Keratinocyte (primary cell): ENCODE results near the gene IL17A. TPM values are rescaled to one million over a fixed set of nuclear protein-coding genes. Genes with fewer than 3 reads are reported as not detected.

Experiments used
- DNase-seq: peaks from one replicate; pipeline ENCODE4 v3.0.0-alpha.2; 2011; ENCODE audit warnings: low read depth, missing footprints, low spot score
- FAIRE-seq: peaks from 2 replicates; lab custom pipeline; 2011; peaks lifted over from hg19 to GRCh38; lab: Jason Lieb, UNC
- H2AFZ ChIP-seq: 2 replicates; pipeline ENCODE4 v1.6.0; 2012; ENCODE audit warnings: low read length, control low read depth, inconsistent platforms; ENCODE audit not compliant: control insufficient read depth
- H3K27ac ChIP-seq: 2 replicates; pipeline ENCODE4 v1.5.1; 2011; ENCODE audit warnings: low read length; ENCODE audit not compliant: control insufficient read depth, insufficient read depth
- H3K27me3 ChIP-seq: 3 replicates; pipeline ENCODE4 v1.6.0; 2011; ENCODE audit warnings: low read length; ENCODE audit not compliant: control insufficient read depth, insufficient read depth; ENCODE audit errors: extremely low read depth
- H3K36me3 ChIP-seq, 2 experiments: 2 replicates in 1 of 2; 3 replicates in 1 of 2; pipeline ENCODE4 v1.5.1; 2011; ENCODE audit warnings: low read length in 2 of 2, mild to moderate bottlenecking in 1 of 2; ENCODE audit not compliant: control insufficient read depth in 2 of 2, insufficient read depth in 2 of 2; ENCODE audit errors: extremely low read depth in 1 of 2
- H3K4me1 ChIP-seq: 3 replicates; pipeline ENCODE4 v1.5.1; 2011; ENCODE audit warnings: low read length; ENCODE audit not compliant: control insufficient read depth, insufficient read depth; ENCODE audit errors: extremely low read depth
- H3K4me2 ChIP-seq: 3 replicates; pipeline ENCODE4 v1.6.0; 2011; ENCODE audit warnings: low read depth, low read length; ENCODE audit not compliant: control insufficient read depth, insufficient read depth; ENCODE audit errors: extremely low read depth
- H3K4me3 ChIP-seq, 3 experiments: fragments of 200-600 bp in 1 of 3; sonication (generic) in 1 of 3; 2 replicates in 2 of 3; 3 replicates in 1 of 3; pipeline ENCODE4 v1.5.1; 2011 to 2016; ENCODE audit warnings: low read length in 3 of 3, mild to moderate bottlenecking in 3 of 3, control low read depth in 2 of 3, inconsistent platforms in 1 of 3, low read depth in 1 of 3, mixed read lengths in 1 of 3, mixed run types in 1 of 3, moderate library complexity in 1 of 3; ENCODE audit not compliant: control insufficient read depth in 2 of 3, insufficient read depth in 2 of 3; ENCODE audit errors: extremely low read depth in 1 of 3
- H3K79me2 ChIP-seq: 2 replicates; pipeline ENCODE4 v1.6.0; 2012; ENCODE audit warnings: low read length; ENCODE audit not compliant: control insufficient read depth, insufficient read depth
- H3K9ac ChIP-seq: 3 replicates; pipeline ENCODE4 v1.6.0; 2011; ENCODE audit warnings: low read length; ENCODE audit not compliant: control insufficient read depth, insufficient read depth; ENCODE audit errors: extremely low read depth
- H3K9me1 ChIP-seq: 3 replicates; pipeline ENCODE4 v1.6.0; 2011; ENCODE audit warnings: low read length; ENCODE audit not compliant: control insufficient read depth, insufficient read depth; ENCODE audit errors: extremely low read depth
- H3K9me3 ChIP-seq: 2 replicates; pipeline ENCODE4 v1.5.1; 2012; ENCODE audit warnings: low read depth, low read length; ENCODE audit not compliant: control insufficient read depth
- H4K20me1 ChIP-seq: 3 replicates; pipeline ENCODE4 v1.6.0; 2011; ENCODE audit warnings: low read length; ENCODE audit not compliant: control insufficient read depth, insufficient read depth; ENCODE audit errors: extremely low read depth
- CTCF ChIP-seq, 3 experiments: IDR thresholded peaks in 1 of 3; conservative IDR thresholded peaks in 1 of 3; optimal IDR thresholded peaks in 1 of 3; 2 replicates in 2 of 3; 3 replicates in 1 of 3; pipeline versions ENCODE3 to v1.5.1; 2011; ENCODE audit warnings: low read length in 3 of 3, mild to moderate bottlenecking in 3 of 3, moderate library complexity in 2 of 3, control low read depth in 1 of 3, inconsistent platforms in 1 of 3; ENCODE audit not compliant: insufficient read depth in 2 of 3; ENCODE audit errors: extremely low read depth in 1 of 3
- EZH2 ChIP-seq: IDR thresholded peaks from one replicate; pipeline ENCODE4 v1.6.1; 2012; ENCODE audit warnings: inconsistent platforms, mild to moderate bottlenecking, low read length, moderate library complexity
- dilution Hi-C: fragments of 300-500 bp; cut with MboI; formaldehyde crosslinking; loops from one replicate; pipeline ENCODE4 v1.7.0; 2020; ENCODE audit warnings: low sequenced_read_pairs; ENCODE audit not compliant: extremely low pct_ligation_motif_present
- polyA plus RNA-seq, 5 experiments: library from polyadenylated mRNA; depleted of rRNA in 3 of 5; stranded (reverse) in 3 of 5; stranded (forward) in 1 of 5; unstranded in 1 of 5; fragments of >200 nt; gene quantifications; 1 replicate in 1 of 5; 2 replicates in 3 of 5; 3 replicates in 1 of 5; pipeline versions ENCODE4 v1.2.1 to v1.2.3, GENCODE V29; 2011 to 2012; ENCODE audit warnings: missing spikeins in 2 of 5, low read depth in 1 of 5, low replicate concordance in 1 of 5

The IL17A gene
- polyA plus RNA-seq, 1 donor (not counting 4 experiments of a cell fraction or from before 2014, with no cell fraction given) = not detected

GRCh38 chr6:52152711-52153160 lies 33.4 kb upstream of the IL17A start:
- dilution Hi-C loops = no loop called here
- H2AFZ ChIP-seq = no peak overlapping the region
- no peak overlapping the region for H3K4me3 ChIP-seq
- no peaks in the 10 kb centered on the region for H3K9me1 ChIP-seq
- no peak for TF ChIP-seq EZH2
- no peak for TF ChIP-seq CTCF (optimal IDR thresholded peaks at IDR 0.05 in 1 of 3, IDR thresholded peaks at IDR 0.05 in 1 of 3, conservative IDR thresholded peaks at IDR 0.05 in 1 of 3; ENCODE audit: extremely low read depth in 1 of 3, insufficient read depth in 2 of 3, low read length in 3 of 3)
- H3K27me3 ChIP-seq = no peaks in the 10 kb centered on the region
- H4K20me1 ChIP-seq = no peaks in the 10 kb centered on the region
- FAIRE-seq (no peak), DNase-seq (no peak)
- no peaks in the 10 kb centered on the region for H3K79me2 ChIP-seq
- H3K9ac ChIP-seq = no peak overlapping the region
- H3K4me1 ChIP-seq = peaks cover 25% of the 10 kb centered on the region
- H3K4me2 ChIP-seq = no peak overlapping the region
- no peaks in the 10 kb centered on the region for H3K9me3 ChIP-seq
- H3K27ac ChIP-seq = no peak overlapping the region
- no peaks in the 10 kb centered on the region for H3K36me3 ChIP-seq

- TF ChIP-seq EZH2 (no peak), CTCF (optimal IDR thresholded peaks at IDR 0.05 in 1 of 3, IDR thresholded peaks at IDR 0.05 in 1 of 3, conservative IDR thresholded peaks at IDR 0.05 in 1 of 3; ENCODE audit: extremely low read depth in 1 of 3, insufficient read depth in 2 of 3, low read length in 3 of 3) (no peak)
- peak overlapping the region; percentile 28 for H2AFZ ChIP-seq
These were observed 31.8 kb upstream of the IL17A start for GRCh38 chr6:52154381-52154780.

More at GRCh38 chr6:52154381-52154780, 31.8 kb upstream of the IL17A start:
- Histone ChIP-seq H3K79me2 (no peaks in the 10 kb centered on the region), H3K27ac (peak overlapping the region; percentile 47), H3K36me3 (no peaks in the 10 kb centered on the region), H4K20me1 (no peaks in the 10 kb centered on the region), H3K4me3 (peak overlapping the region in 1 of 3 experiments; percentile 40), H3K9me3 (no peaks in the 10 kb centered on the region), H3K27me3 (no peaks in the 10 kb centered on the region), H3K4me1 (peaks cover 25% of the 10 kb centered on the region), H3K9ac (no peak overlapping the region), H3K4me2 (peak overlapping the region; percentile 57), H3K9me1 (no peaks in the 10 kb centered on the region)
- DNase-seq (no peak), FAIRE-seq (no peak)
- dilution Hi-C loops = no loop called here
